HepG2 (cell line): ENCODE data around the gene RAD21L1. TPM values are rescaled to one million over a fixed set of nuclear protein-coding genes. Genes with fewer than 3 reads are reported as not detected.

Source experiments
- ATAC-seq: fragments of 200-7000 bp; cut with Tn5 transposase; 3 replicates; pipeline ENCODE4 v1.9.1; 2020; ENCODE audit warnings: mild to moderate bottlenecking, moderate library complexity
- BruUV-seq: library from RNA; stranded (reverse); fragments of 400-500 nt; replicated peaks from 2 replicates; lab custom pipeline; 2021; lab: Mats Ljungman, UMichigan
- CTCF ChIA-PET: fragments of 300-600 bp; formaldehyde crosslinking; extraction: SDS; loops from one replicate; lab custom pipeline; 2021; ENCODE audit warnings: low total read pairs, inconsistent platforms, low intra/inter-chr PET ratio; lab: Yijun Ruan, JAX
- POLR2A ChIA-PET: fragments of 350-600 bp; sonication (Branson Sonifier 250); formaldehyde crosslinking; loops from one replicate; lab custom pipeline; 2020; ENCODE audit warnings: antibody characterized with exemption, inconsistent platforms; lab: Yijun Ruan, JAX
- DNase-seq: peaks from one replicate; pipeline ENCODE4 v3.0.0-alpha.2; 2015; ENCODE audit warnings: low spot score
- FAIRE-seq: peaks from 3 replicates; lab custom pipeline; 2011; peaks lifted over from hg19 to GRCh38; lab: Jason Lieb, UNC
- H2AFZ ChIP-seq: one replicate; pipeline ENCODE4 v1.6.1; 2011; ENCODE audit warnings: low read length, inconsistent platforms
- H3K27ac ChIP-seq: fragments of 300-600 bp; 3 replicates; pipeline ENCODE4 v1.8.0; 2011; ENCODE audit warnings: mixed run types, mild to moderate bottlenecking, mixed read lengths, low read length, inconsistent platforms; ENCODE audit not compliant: insufficient read depth; ENCODE audit errors: extremely low read length
- H3K27me3 ChIP-seq, 2 experiments: fragments of 200-600 bp in 1 of 2; 2 replicates in 1 of 2; 3 replicates in 1 of 2; pipeline versions ENCODE4 v1.6.0 to v1.8.0; 2011; ENCODE audit warnings: low read length in 2 of 2, mild to moderate bottlenecking in 2 of 2, moderate library complexity in 2 of 2, inconsistent platforms in 1 of 2; ENCODE audit not compliant: insufficient read depth in 2 of 2, control insufficient read depth in 1 of 2
- H3K36me3 ChIP-seq, 2 experiments: fragments of 200-600 bp in 1 of 2; replicated peaks in 1 of 2; 2 replicates in 1 of 2; 3 replicates in 1 of 2; pipeline versions ENCODE4 v1.5.1 to v1.8.0; 2011; ENCODE audit warnings: low read length in 2 of 2, inconsistent platforms in 1 of 2; ENCODE audit not compliant: insufficient read depth in 2 of 2, control insufficient read depth in 1 of 2
- H3K4me1 ChIP-seq: 2 replicates; pipeline ENCODE4 v1.5.1; 2012; ENCODE audit warnings: low read length, inconsistent platforms; ENCODE audit not compliant: insufficient read depth
- H3K4me2 ChIP-seq: 2 replicates; pipeline ENCODE4 v1.6.0; 2011; ENCODE audit warnings: low read depth, low read length, inconsistent platforms
- H3K4me3 ChIP-seq, 3 experiments: fragments of 200-600 bp in 1 of 3; sonication (generic), shearing (Covaris generic) in 1 of 3; replicated peaks in 1 of 3; 2 replicates each; pipeline ENCODE4 v1.5.1; 2011 to 2016; ENCODE audit warnings: low read length in 3 of 3, inconsistent platforms in 2 of 3, low read depth in 2 of 3, mild to moderate bottlenecking in 2 of 3, control low read depth in 1 of 3, mixed read lengths in 1 of 3; ENCODE audit not compliant: insufficient read depth in 1 of 3
- H3K79me2 ChIP-seq: one replicate; pipeline ENCODE4 v1.6.1; 2011; ENCODE audit warnings: low read length, inconsistent platforms; ENCODE audit not compliant: insufficient read depth
- H3K9ac ChIP-seq: 2 replicates; pipeline ENCODE4 v1.6.0; 2011; ENCODE audit warnings: mild to moderate bottlenecking, low read depth, low read length, inconsistent platforms; ENCODE audit not compliant: insufficient read depth
- H3K9me3 ChIP-seq: 2 replicates; pipeline ENCODE4 v1.5.1; 2012; ENCODE audit warnings: mild to moderate bottlenecking, low read length
- H4K20me1 ChIP-seq: 2 replicates; pipeline ENCODE4 v1.6.0; 2011; ENCODE audit warnings: inconsistent platforms, mild to moderate bottlenecking, low read length, moderate library complexity; ENCODE audit not compliant: insufficient read depth
- EP300 ChIP-seq, 3 experiments: sonication (generic) in 1 of 3; formaldehyde crosslinking in 1 of 3; IDR thresholded peaks; 2 replicates each; pipeline versions ENCODE4 v1.5.1 to v1.6.1; 2011 to 2020; ENCODE audit warnings: low read depth in 2 of 3, low read length in 2 of 3, borderline replicate concordance in 1 of 3, improper control_type of control experiment in 1 of 3, mild to moderate bottlenecking in 1 of 3, missing genetic modification reagents in 1 of 3, moderate library complexity in 1 of 3
- FOXA1 ChIP-seq, 2 experiments: fragments of 450-650 bp in 1 of 2; sonication (generic) in 1 of 2; formaldehyde crosslinking in 1 of 2; IDR thresholded peaks; 2 replicates each; pipeline versions ENCODE4 v1.4.0 to v1.6.1; 2016 to 2020; ENCODE audit warnings: missing genetic modification reagents in 1 of 2
- FOXO1 ChIP-seq: sonication (generic); formaldehyde crosslinking; IDR thresholded peaks from 2 replicates; pipeline ENCODE4 v1.4.0; 2020; ENCODE audit warnings: missing genetic modification reagents
- GFI1 ChIP-seq: sonication (generic); formaldehyde crosslinking; IDR thresholded peaks from 2 replicates; pipeline ENCODE4 v1.5.0; 2020; ENCODE audit warnings: missing genetic modification reagents, mild to moderate bottlenecking, borderline replicate concordance
- KAT2B ChIP-seq: fragments of 150-350 bp; IDR thresholded peaks from 2 replicates; pipeline ENCODE4 v1.6.1; 2014; ENCODE audit warnings: low read depth, low read length, borderline replicate concordance
- NR2F1 ChIP-seq, 2 experiments: fragments of 450-650 bp in 1 of 2; formaldehyde crosslinking in 1 of 2; IDR thresholded peaks; 2 replicates each; pipeline versions ENCODE4 v1.5.0 to v1.6.1; 2016 to 2020; ENCODE audit warnings: mild to moderate bottlenecking in 1 of 2, missing compliant biosample characterization in 1 of 2, missing genetic modification reagents in 1 of 2, moderate library complexity in 1 of 2
- RELA ChIP-seq: sonication (generic); formaldehyde crosslinking; IDR thresholded peaks from 2 replicates; pipeline ENCODE4 v1.4.0; 2020; ENCODE audit warnings: missing genetic modification reagents
- TFDP2 ChIP-seq: sonication (generic); formaldehyde crosslinking; IDR thresholded peaks from 2 replicates; pipeline ENCODE4 v1.4.0; 2020; ENCODE audit warnings: missing genetic modification reagents
- ZNF124 ChIP-seq: sonication (generic); formaldehyde crosslinking; IDR thresholded peaks from 2 replicates; pipeline ENCODE4 v1.4.0; 2020; ENCODE audit warnings: missing genetic modification reagents
- ZNF34 ChIP-seq: sonication (generic); formaldehyde crosslinking; IDR thresholded peaks from 2 replicates; pipeline ENCODE4 v1.4.0; 2020; ENCODE audit warnings: mild to moderate bottlenecking, missing genetic modification reagents, borderline replicate concordance
- ZNF44 ChIP-seq: sonication (generic); formaldehyde crosslinking; IDR thresholded peaks from 2 replicates; pipeline ENCODE4 v1.5.1; 2020; ENCODE audit warnings: mild to moderate bottlenecking, missing genetic modification reagents
- ZNF468 ChIP-seq: sonication (generic); formaldehyde crosslinking; IDR thresholded peaks from 2 replicates; pipeline ENCODE4 v1.8.0; 2022; ENCODE audit warnings: mild to moderate bottlenecking, moderate library complexity, missing genetic modification reagents
- ZNF609 ChIP-seq: sonication (generic); formaldehyde crosslinking; IDR thresholded peaks from 2 replicates; pipeline ENCODE4 v1.4.0; 2020; ENCODE audit warnings: mild to moderate bottlenecking, missing genetic modification reagents, borderline replicate concordance
- WGBS: methylation state at CpG from one replicate; pipeline ENCODE4 v1.1.6; 2017; ENCODE audit warnings: low lambda C conversion rate; 5-methylcytosine and 5-hydroxymethylcytosine counted together
- in situ Hi-C: cut with HindIII; loops from 2 replicates; pipeline ENCODE4 v1.10.0; 2017; ENCODE audit warnings: low pct_unique_long_range_greater_than_20kb; ENCODE audit not compliant: extremely low pct_ligation_motif_present
- intact Hi-C: fragments of 100-400 bp; cut with micrococcal nuclease; formaldehyde crosslinking; loops from one replicate; pipeline ENCODE4 v1.10.0; 2022; ENCODE audit not compliant: unreplicated experiment
- polyA plus RNA-seq, 8 experiments: library from polyadenylated mRNA; depleted of rRNA in 3 of 8; stranded (reverse) in 7 of 8; unstranded in 1 of 8; fragments of >200 nt; fragmentation: Illumina TruSeq in 4 of 8; extraction: Trizol in 4 of 8; gene quantifications; 2 replicates each; pipeline versions ENCODE4 v1.2.1 to v1.2.3, GENCODE V29; 2011 to 2016; ENCODE audit warnings: low read depth in 4 of 8, missing spikeins in 1 of 8, mixed read lengths in 1 of 8; ENCODE audit not compliant: insufficient read depth in 1 of 8
- total RNA-seq, 5 experiments: library from RNA; depleted of rRNA; stranded (reverse); fragments of >200 nt; fragmentation: Illumina TruSeq; extraction: Trizol; gene quantifications; 2 replicates each; pipeline ENCODE4 v1.2.3, GENCODE V29; 2016; ENCODE audit warnings: low read depth in 1 of 5

The RAD21L1 gene
- total and polyA plus RNA-seq, 2 of the 13 experiments (the other 11 are each of a cell fraction or from before 2014, with no cell fraction given), result not detected

GRCh38 chr20:1295276-1295930 is 69.6 kb downstream of the RAD21L1 start (continued):
- TF ChIP-seq EP300 (IDR thresholded peaks at IDR 0.05; ENCODE audit: low read depth in 2 of 2, low read length in 2 of 2) (no peak), EP300 (CRISPR knock-in tag; IDR thresholded peaks at IDR 0.05; ENCODE audit: borderline replicate concordance) (no peak), NR2F1 (CRISPR knock-in tag; IDR thresholded peaks at IDR 0.05) (no peak), ZNF44 (CRISPR knock-in tag) (no peak), TFDP2 (CRISPR knock-in tag) (no peak), FOXO1 (no peak), RELA (CRISPR knock-in tag) (no peak), ZNF468 (no peak), ZNF124 (CRISPR knock-in tag) (no peak), KAT2B (no peak), GFI1 (CRISPR knock-in tag) (no peak)

GRCh38 chr20:1296117-1296610 is 70.3 kb downstream of the RAD21L1 start:
- ChIA-PET POLR2A (no interaction called here), CTCF (no interaction called here)
- in situ Hi-C loops (no loop called here), intact Hi-C loops (loop anchor here (10.0 kb wide), 1 partner anchor 411 kb away; no protein-coding TSS in a partner anchor)
- no peaks in the 10 kb centered on the region for H3K79me2 ChIP-seq
- H3K27me3 ChIP-seq, result peaks cover 7 to 53% of the 10 kb centered on the region in 2 experiments; a peak in 2 of 5 replicates
- no peaks in the 10 kb centered on the region for H3K4me1 ChIP-seq
- H2AFZ ChIP-seq, result no peak overlapping the region
- H3K9ac ChIP-seq, result no peak overlapping the region
- ATAC-seq (no peak), DNase-seq (no peak), FAIRE-seq (no peak)
- no peaks in the 10 kb centered on the region for H3K36me3 ChIP-seq
- no peaks in the 10 kb centered on the region for H4K20me1 ChIP-seq
- BruUV-seq, result no TSS peak
- no peak overlapping the region for H3K4me3 ChIP-seq
- whole genome bisulfite sequencing, result 66% methylated on average over 11 of the region's 20 CpGs
- no peak overlapping the region for H3K27ac ChIP-seq
- no peaks in the 10 kb centered on the region for H3K9me3 ChIP-seq
- no peak overlapping the region for H3K4me2 ChIP-seq
- no peak for TF ChIP-seq FOXA1 (IDR thresholded peaks at IDR 0.05)
- no peak for TF ChIP-seq FOXA1 (CRISPR knock-in tag; IDR thresholded peaks at IDR 0.05)
- no peak for TF ChIP-seq ZNF34 (CRISPR knock-in tag)
- no peak for TF ChIP-seq ZNF609
